Esophagus muscularis mucosa (tissue), 4 donors: Measurements from ENCODE around the gene PREX1. TPM values are rescaled to one million over a fixed set of nuclear protein-coding genes. Genes with fewer than 3 reads are reported as not detected.

ENCODE experiments used
- DNase-seq: peaks from one replicate; pipeline ENCODE4 v3.0.0-alpha.2; 2017; ENCODE audit errors: extremely low spot score
- H3K27ac ChIP-seq, 4 donors: fragments of 200-600 bp; sonication (generic); replicated peaks in 1 of 4; 1 replicate in 3 of 4; 2 replicates in 1 of 4; pipeline ENCODE4 v1.5.1; 2016 to 2019; ENCODE audit warnings: mild to moderate bottlenecking in 1 of 4
- H3K27me3 ChIP-seq, 4 donors: fragments of 200-600 bp; sonication (generic); one replicate each; pipeline versions ENCODE4 v1.5.1 to v1.6.0; 2016 to 2019
- H3K36me3 ChIP-seq, 4 donors: fragments of 200-600 bp; sonication (generic); one replicate each; pipeline ENCODE4 v1.5.1; 2016 to 2019
- H3K4me1 ChIP-seq, 4 donors: fragments of 200-600 bp; sonication (generic); one replicate each; pipeline ENCODE4 v1.5.1; 2016 to 2019
- H3K4me3 ChIP-seq, 4 donors: fragments of 200-600 bp; sonication (generic); 1 replicate in 2 of 4; 2 replicates in 2 of 4; pipeline ENCODE4 v1.5.1; 2016 to 2019; ENCODE audit warnings: mild to moderate bottlenecking in 4 of 4, moderate library complexity in 1 of 4
- H3K9me3 ChIP-seq, 4 donors: fragments of 200-600 bp; sonication (generic); 1 replicate in 3 of 4; 2 replicates in 1 of 4; pipeline ENCODE4 v1.5.1; 2016 to 2019
- EP300 ChIP-seq: sonication (generic); formaldehyde crosslinking; IDR thresholded peaks from one replicate; pipeline ENCODE4 v1.6.1; 2017; ENCODE audit warnings: antibody characterized with exemption
- POLR2A ChIP-seq: fragments of 450-650 bp; IDR thresholded peaks from one replicate; pipeline ENCODE4 v1.6.1; 2017; ENCODE audit warnings: antibody characterized with exemption, moderate library complexity, mild to moderate bottlenecking, low read depth
- POLR2AphosphoS5 ChIP-seq, 2 donors: sonication (generic); formaldehyde crosslinking; IDR thresholded peaks; one replicate each; pipeline ENCODE4 v1.6.1; 2017; ENCODE audit warnings: antibody characterized with exemption in 2 of 2
- WGBS: methylation state at CpG from one replicate; pipeline ENCODE4 v1.1.5; 2018; 5-methylcytosine and 5-hydroxymethylcytosine counted together
- intact Hi-C: fragments of 100-400 bp; cut with DNase I; formaldehyde crosslinking; loops from one replicate; pipeline ENCODE4 v1.15.1; 2023
- total RNA-seq, 4 donors: library from RNA; depleted of rRNA; stranded (reverse); fragments of >200 nt; gene quantifications; one replicate each; pipeline versions ENCODE4 v1.1.0 to v1.2.1, GENCODE V29; 2016
- TF ChIP-seq, protein P1 (sequence below), 3 experiments: fragments of 200-600 bp in 2 of 3; fragments of 450-650 bp in 1 of 3; sonication (generic) in 2 of 3; IDR thresholded peaks; one replicate each; pipeline ENCODE4 v1.5.1; 2017 to 2019; ENCODE audit warnings: antibody characterized with exemption in 3 of 3, mild to moderate bottlenecking in 2 of 3, moderate library complexity in 1 of 3

The PREX1 gene
- total RNA-seq, 4 donors from 2014 or later = 20.8 to 37.1 (median 24.3) TPM

DNA sequence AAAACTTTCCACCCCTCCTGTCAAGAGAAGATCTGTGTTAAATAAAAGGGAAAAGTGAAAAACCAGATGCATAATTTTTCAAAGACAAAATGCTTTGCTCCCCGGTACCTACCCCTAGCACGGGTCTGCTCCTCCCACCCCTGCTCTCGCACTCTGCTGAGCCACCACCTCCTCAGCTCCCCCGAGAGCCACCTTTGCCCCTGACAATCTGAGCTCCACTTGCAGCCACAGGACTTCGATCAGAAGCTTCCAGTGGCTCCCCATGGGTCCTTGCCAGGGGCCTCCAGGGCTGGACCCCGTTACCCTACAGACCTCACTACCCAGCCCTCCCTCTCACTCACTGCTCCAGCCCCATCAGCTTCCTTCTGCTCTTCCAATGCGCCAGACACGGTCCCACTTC lies 171.7 kb downstream of the PREX1 start:
- H3K27ac ChIP-seq = no peak overlapping the region
- H3K9me3 ChIP-seq = peaks cover 0 to 7% (median 0%) of the 10 kb centered on the region in 4 donors
- peaks cover 7 to 77% (median 55%) of the 10 kb centered on the region in 4 donors for H3K36me3 ChIP-seq
- no peak overlapping the region for H3K4me3 ChIP-seq
- WGBS = 88% methylated on average over 8 of the region's 8 CpGs
- intact Hi-C loops = no loop called here
- TF ChIP-seq, protein P1, sequence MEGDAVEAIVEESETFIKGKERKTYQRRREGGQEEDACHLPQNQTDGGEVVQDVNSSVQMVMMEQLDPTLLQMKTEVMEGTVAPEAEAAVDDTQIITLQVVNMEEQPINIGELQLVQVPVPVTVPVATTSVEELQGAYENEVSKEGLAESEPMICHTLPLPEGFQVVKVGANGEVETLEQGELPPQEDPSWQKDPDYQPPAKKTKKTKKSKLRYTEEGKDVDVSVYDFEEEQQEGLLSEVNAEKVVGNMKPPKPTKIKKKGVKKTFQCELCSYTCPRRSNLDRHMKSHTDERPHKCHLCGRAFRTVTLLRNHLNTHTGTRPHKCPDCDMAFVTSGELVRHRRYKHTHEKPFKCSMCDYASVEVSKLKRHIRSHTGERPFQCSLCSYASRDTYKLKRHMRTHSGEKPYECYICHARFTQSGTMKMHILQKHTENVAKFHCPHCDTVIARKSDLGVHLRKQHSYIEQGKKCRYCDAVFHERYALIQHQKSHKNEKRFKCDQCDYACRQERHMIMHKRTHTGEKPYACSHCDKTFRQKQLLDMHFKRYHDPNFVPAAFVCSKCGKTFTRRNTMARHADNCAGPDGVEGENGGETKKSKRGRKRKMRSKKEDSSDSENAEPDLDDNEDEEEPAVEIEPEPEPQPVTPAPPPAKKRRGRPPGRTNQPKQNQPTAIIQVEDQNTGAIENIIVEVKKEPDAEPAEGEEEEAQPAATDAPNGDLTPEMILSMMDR (IDR thresholded peaks at IDR 0.05) = no peak
- TF ChIP-seq POLR2A = no peak
- TF ChIP-seq EP300 = no peak
- TF ChIP-seq POLR2AphosphoS5 (IDR thresholded peaks at IDR 0.05) = no peak
- peaks cover 0 to 12% (median 3%) of the 10 kb centered on the region in 4 donors for H3K4me1 ChIP-seq
- no peaks in the 10 kb centered on the region for H3K27me3 ChIP-seq
- no peak for DNase-seq

DNA sequence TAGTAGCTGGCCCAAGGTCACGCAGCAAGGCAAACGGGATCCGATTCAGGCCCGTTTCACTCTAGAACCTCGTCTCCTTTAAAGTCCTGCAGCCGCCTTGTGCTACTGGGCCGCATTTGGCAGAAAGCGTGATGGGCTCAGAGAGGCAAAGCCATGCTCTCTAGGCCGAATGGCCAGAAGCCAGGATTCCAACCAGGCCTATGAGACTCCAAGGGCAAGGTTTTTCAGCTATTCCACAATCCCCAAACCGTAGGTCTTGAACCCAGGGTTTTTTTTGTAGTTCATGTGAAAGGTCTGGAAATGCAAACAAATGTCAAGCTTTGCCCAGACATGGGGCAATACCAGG lies 174.1 kb downstream of the PREX1 start:
- Histone ChIP-seq H3K27me3 (no peaks in the 10 kb centered on the region), H3K27ac (no peak overlapping the region), H3K9me3 (no peaks in the 10 kb centered on the region), H3K4me1 (peaks cover 0 to 12% (median 3%) of the 10 kb centered on the region in 4 donors), H3K4me3 (no peak overlapping the region), H3K36me3 (peaks cover 7 to 97% (median 75%) of the 10 kb centered on the region in 4 donors)
- TF ChIP-seq EP300 = no peak
- TF ChIP-seq POLR2A = no peak
- TF ChIP-seq POLR2AphosphoS5 (IDR thresholded peaks at IDR 0.05) = no peak
- TF ChIP-seq, protein P1 (IDR thresholded peaks at IDR 0.05) = no peak
- intact Hi-C loops = no loop called here
- no peak for DNase-seq
- 92% methylated on average over 10 of the region's 10 CpGs for WGBS

DNA sequence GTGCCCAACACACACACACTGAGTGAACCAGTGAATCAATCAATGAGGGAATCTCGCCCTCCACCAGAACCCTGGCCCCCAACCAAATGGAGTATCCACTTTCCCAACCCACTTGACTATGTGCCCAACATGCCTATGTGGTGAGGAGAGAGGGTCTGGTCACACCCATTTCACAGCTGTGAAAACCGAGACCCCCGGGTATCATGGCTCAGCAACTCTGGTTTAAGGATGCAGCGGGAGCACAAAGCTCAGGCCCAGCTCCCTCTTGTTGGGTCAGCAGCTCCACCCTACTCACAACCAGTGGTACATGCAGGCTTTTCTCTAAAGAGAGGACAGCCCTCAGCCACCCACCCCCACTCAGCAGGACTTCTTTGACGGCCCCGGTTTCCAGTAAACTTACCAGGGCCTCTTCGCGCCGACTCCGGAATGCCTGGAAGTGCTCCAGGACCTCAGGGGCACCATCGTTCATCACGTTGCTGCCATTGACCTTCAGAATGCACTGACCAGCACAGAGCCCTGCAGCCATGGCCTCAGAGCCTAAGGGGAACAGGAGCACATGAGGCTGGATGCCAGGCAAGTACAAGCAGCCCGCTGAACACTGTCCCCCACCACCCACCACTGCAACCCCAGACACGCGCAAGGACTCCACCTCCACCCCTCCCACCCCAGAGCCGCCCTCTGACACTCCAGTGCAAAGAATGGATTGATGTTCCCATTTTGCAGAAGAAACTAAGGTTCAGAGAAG lies 174.7 kb downstream of the PREX1 start:
- TF ChIP-seq POLR2A (no peak), EP300 (no peak), POLR2AphosphoS5 (IDR thresholded peaks at IDR 0.05) (no peak)
- TF ChIP-seq, protein P1 (IDR thresholded peaks at IDR 0.05) = no peak
- WGBS = 29% methylated on average over 9 of the region's 16 CpGs
- no peaks in the 10 kb centered on the region for H3K9me3 ChIP-seq
- H3K27me3 ChIP-seq = no peaks in the 10 kb centered on the region
- no peak overlapping the region for H3K27ac ChIP-seq
- H3K4me1 ChIP-seq = peaks cover 0 to 11% (median 2%) of the 10 kb centered on the region in 4 donors
- H3K4me3 ChIP-seq = no peak overlapping the region
- DNase-seq = no peak
- intact Hi-C loops = no loop called here
- peaks cover 7 to 97% (median 81%) of the 10 kb centered on the region in 4 donors for H3K36me3 ChIP-seq

DNA sequence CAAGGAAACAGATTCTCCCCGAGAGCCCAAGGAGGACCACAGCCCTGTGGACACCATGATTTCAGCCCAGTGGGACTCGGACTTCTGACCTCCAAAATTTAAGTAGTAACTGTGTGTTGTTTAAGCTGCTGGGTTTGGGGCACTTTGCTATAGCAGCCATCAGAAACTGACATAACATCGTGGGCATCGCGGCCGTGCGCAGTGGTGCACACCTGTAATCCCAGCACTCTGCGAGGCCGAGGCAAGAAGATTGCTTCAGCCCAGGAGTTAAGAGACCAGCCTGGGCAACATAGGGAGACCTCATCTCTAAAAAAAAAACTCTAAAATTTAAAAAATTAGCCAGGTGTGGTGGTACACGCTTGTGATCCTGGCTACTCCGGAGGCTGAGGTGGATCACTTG lies 175.8 kb downstream of the PREX1 start:
- intact Hi-C loops = no loop called here
- H3K36me3 ChIP-seq = peaks cover 7 to 95% (median 77%) of the 10 kb centered on the region in 4 donors
- WGBS = 100% methylated on average over 11 of the region's 11 CpGs

More for the DNA sequence above, 175.8 kb downstream of the PREX1 start:
- H3K9me3 ChIP-seq = no peaks in the 10 kb centered on the region
- no peaks in the 10 kb centered on the region for H3K27me3 ChIP-seq
- DNase-seq = no peak
- no peak overlapping the region for H3K27ac ChIP-seq
- TF ChIP-seq, protein P1 (IDR thresholded peaks at IDR 0.05) = no peak
- TF ChIP-seq EP300 (no peak), POLR2AphosphoS5 (IDR thresholded peaks at IDR 0.05) (no peak), POLR2A (no peak)
- H3K4me1 ChIP-seq = peaks cover 0 to 7% (median 0%) of the 10 kb centered on the region in 4 donors
- no peak overlapping the region for H3K4me3 ChIP-seq
